HuH-7.5 (cell line): ENCODE data around the gene WDR76.

Experiments used
- DNase-seq: peaks from one replicate; pipeline ENCODE4 v3.0.0; 2011; ENCODE audit warnings: low spot score

The WDR76 gene

GRCh38 chr15:43915631-43916325, 89.0 kb downstream of the WDR76 start:
- DNase-seq, result no peak

GRCh38 chr15:43916326-43916660, 89.5 kb downstream of the WDR76 start:
- DNase-seq, result no peak
